PFSK-1 (cell line): Measurements from ENCODE around the gene ANP32D.

ENCODE experiments used
- FOXP2 ChIP-seq: optimal IDR thresholded peaks from 2 replicates; pipeline ENCODE3; 2011; ENCODE audit warnings: borderline replicate concordance, control low read depth, inconsistent platforms; ENCODE audit not compliant: insufficient read depth; ENCODE audit errors: extremely low read length, extremely low read depth
- POLR2AphosphoS5 ChIP-seq: IDR thresholded peaks from 2 replicates; pipeline ENCODE4 v1.6.1; 2012; ENCODE audit warnings: low read depth, mild to moderate bottlenecking, control low read depth, low read length, moderate library complexity
- REST ChIP-seq, 2 experiments: IDR thresholded peaks; 2 replicates each; pipeline versions ENCODE4 v1.6.1 to v1.8.0; 2011 to 2012; ENCODE audit warnings: low read depth in 2 of 2, low read length in 2 of 2, control low read depth in 1 of 2, inconsistent platforms in 1 of 2, mild to moderate bottlenecking in 1 of 2, moderate library complexity in 1 of 2; ENCODE audit not compliant: insufficient read depth in 1 of 2
- SIN3A ChIP-seq: IDR thresholded peaks from 2 replicates; pipeline ENCODE4 v1.6.1; 2012; ENCODE audit warnings: mild to moderate bottlenecking, low read length, moderate library complexity, borderline replicate concordance; ENCODE audit not compliant: insufficient read depth
- TAF1 ChIP-seq: IDR thresholded peaks from 2 replicates; pipeline ENCODE4 v1.6.1; 2012; ENCODE audit warnings: low read length, control low read depth, borderline replicate concordance; ENCODE audit not compliant: insufficient read depth

ANP32D gene

GRCh38 chr12:48482198-48482597, 9.8 kb downstream of the ANP32D start, which contains the start of gene C12orf54:
C12orf54 (plus strand) TSS chr12:48482498; CDS start chr12:48483297, 799 bp downstream.
- TF ChIP-seq SIN3A (no peak), FOXP2 (no peak), TAF1 (no peak), REST (IDR thresholded peaks at IDR 0.05; ENCODE audit: insufficient read depth in 1 of 2, low read depth in 2 of 2, low read length in 2 of 2) (no peak), POLR2AphosphoS5 (no peak)

GRCh38 chr12:48482930-48483329, 10.6 kb downstream of the ANP32D start:
- TF ChIP-seq FOXP2: no peak
- no peak for TF ChIP-seq SIN3A

- no peak for TF ChIP-seq TAF1
- no peak for TF ChIP-seq SIN3A
- no peak for TF ChIP-seq POLR2AphosphoS5
- TF ChIP-seq FOXP2: no peak
- TF ChIP-seq REST (IDR thresholded peaks at IDR 0.05; ENCODE audit: insufficient read depth in 1 of 2, low read depth in 2 of 2, low read length in 2 of 2): no peak
Measured at GRCh38 chr12:48486261-48486660, 13.9 kb downstream of the ANP32D start.

- TF ChIP-seq REST (IDR thresholded peaks at IDR 0.05; ENCODE audit: insufficient read depth in 1 of 2, low read depth in 2 of 2, low read length in 2 of 2) (no peak), POLR2AphosphoS5 (no peak), TAF1 (no peak), SIN3A (no peak), FOXP2 (no peak)
Measured at GRCh38 chr12:48486679-48487078, 14.3 kb downstream of the ANP32D start.

GRCh38 chr12:48489012-48489411, 16.7 kb downstream of the ANP32D start:
- TF ChIP-seq REST (IDR thresholded peaks at IDR 0.05; ENCODE audit: insufficient read depth in 1 of 2, low read depth in 2 of 2, low read length in 2 of 2) (no peak), TAF1 (no peak), SIN3A (no peak), POLR2AphosphoS5 (no peak), FOXP2 (no peak)
